ENCODE results near the gene AIG1. TPM values are rescaled to one million over a fixed set of nuclear protein-coding genes. Genes with fewer than 3 reads are reported as not detected.

The AIG1 gene
- total RNA-seq, 1 experiment from 2014 or later = 51.1 TPM

DNA sequence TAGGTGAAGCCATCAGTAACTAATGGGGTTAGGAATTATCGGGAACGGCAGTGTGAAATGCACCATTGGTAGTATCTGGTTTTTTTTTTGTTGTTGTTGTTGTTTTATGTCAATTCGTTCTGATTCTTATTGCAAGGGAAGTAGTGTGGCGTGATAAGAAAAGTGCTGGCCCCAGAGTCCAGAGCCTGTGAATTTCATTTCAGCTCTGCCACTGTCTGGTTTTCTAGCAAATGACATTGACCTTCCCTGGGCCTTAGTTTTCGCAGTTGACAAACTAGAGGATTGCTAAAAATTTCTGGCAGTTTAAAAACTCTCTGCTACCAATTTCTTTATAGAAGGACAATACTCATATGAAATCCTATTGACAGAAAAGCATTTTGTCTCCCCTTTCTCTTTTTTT, 161.6 kb downstream of the AIG1 start:
- H3K9ac ChIP-seq (ENCODE audit: low read length) = no peak overlapping the region

More for the DNA sequence above, 161.6 kb downstream of the AIG1 start:
- no peak overlapping the region for H2AFZ ChIP-seq (ENCODE audit: low read depth, low read length, poor library complexity, severe bottlenecking)
- H3K27ac ChIP-seq (ENCODE audit: low read depth, low read length) = no peak overlapping the region
- no TSS peak for BruUV-seq (replicated peaks)
- CTCF ChIA-PET = no interaction called here
- POLR2A ChIA-PET = no interaction called here
- H3K9me2 ChIP-seq (ENCODE audit: insufficient read depth) = no peaks in the 10 kb centered on the region
- intact Hi-C loops (cut with micrococcal nuclease) = no loop called here
- H3K27me3 ChIP-seq (ENCODE audit: insufficient read depth, low read length) = no peaks in the 10 kb centered on the region
- no peaks in the 10 kb centered on the region for H4K20me1 ChIP-seq (ENCODE audit: insufficient read depth)
- H3K9me3 ChIP-seq (ENCODE audit: control insufficient read depth in 1 of 2, insufficient read depth in 1 of 2, low read depth in 1 of 2, low read length in 2 of 2) = no peaks in the 10 kb centered on the region
- RAD21 ChIA-PET (ENCODE audit: low non-redundant PET in 1 of 2, low total read pairs in 2 of 2, uncharacterized antibody in 2 of 2, unreplicated experiment in 2 of 2) = no interaction called here
- H3K4me3 ChIP-seq (replicated peaks in 1 of 2; ENCODE audit: low read depth in 1 of 2, low read length in 2 of 2) = no peak overlapping the region
- H3K4me2 ChIP-seq (ENCODE audit: low read length) = no peak overlapping the region
- TF ChIP-seq, protein P1, sequence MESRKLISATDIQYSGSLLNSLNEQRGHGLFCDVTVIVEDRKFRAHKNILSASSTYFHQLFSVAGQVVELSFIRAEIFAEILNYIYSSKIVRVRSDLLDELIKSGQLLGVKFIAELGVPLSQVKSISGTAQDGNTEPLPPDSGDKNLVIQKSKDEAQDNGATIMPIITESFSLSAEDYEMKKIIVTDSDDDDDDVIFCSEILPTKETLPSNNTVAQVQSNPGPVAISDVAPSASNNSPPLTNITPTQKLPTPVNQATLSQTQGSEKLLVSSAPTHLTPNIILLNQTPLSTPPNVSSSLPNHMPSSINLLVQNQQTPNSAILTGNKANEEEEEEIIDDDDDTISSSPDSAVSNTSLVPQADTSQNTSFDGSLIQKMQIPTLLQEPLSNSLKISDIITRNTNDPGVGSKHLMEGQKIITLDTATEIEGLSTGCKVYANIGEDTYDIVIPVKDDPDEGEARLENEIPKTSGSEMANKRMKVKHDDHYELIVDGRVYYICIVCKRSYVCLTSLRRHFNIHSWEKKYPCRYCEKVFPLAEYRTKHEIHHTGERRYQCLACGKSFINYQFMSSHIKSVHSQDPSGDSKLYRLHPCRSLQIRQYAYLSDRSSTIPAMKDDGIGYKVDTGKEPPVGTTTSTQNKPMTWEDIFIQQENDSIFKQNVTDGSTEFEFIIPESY (IDR thresholded peaks at IDR 0.05; ENCODE audit: extremely low read depth, insufficient replicate concordance, low read length) = no peak
- TF ChIP-seq CEBPB (IDR thresholded peaks at IDR 0.05; ENCODE audit: low read depth) = no peak
- no peak for TF ChIP-seq EGR1 (IDR thresholded peaks at IDR 0.05; ENCODE audit: low read depth)
- no peak for TF ChIP-seq FOSL1 (IDR thresholded peaks at IDR 0.05; ENCODE audit: low read depth)
- no peak for TF ChIP-seq ZNF274 (IDR thresholded peaks at IDR 0.05; ENCODE audit: low read depth, low read length)
- TF ChIP-seq ZFX (IDR thresholded peaks at IDR 0.05) = no peak
- TF ChIP-seq, protein P2, sequence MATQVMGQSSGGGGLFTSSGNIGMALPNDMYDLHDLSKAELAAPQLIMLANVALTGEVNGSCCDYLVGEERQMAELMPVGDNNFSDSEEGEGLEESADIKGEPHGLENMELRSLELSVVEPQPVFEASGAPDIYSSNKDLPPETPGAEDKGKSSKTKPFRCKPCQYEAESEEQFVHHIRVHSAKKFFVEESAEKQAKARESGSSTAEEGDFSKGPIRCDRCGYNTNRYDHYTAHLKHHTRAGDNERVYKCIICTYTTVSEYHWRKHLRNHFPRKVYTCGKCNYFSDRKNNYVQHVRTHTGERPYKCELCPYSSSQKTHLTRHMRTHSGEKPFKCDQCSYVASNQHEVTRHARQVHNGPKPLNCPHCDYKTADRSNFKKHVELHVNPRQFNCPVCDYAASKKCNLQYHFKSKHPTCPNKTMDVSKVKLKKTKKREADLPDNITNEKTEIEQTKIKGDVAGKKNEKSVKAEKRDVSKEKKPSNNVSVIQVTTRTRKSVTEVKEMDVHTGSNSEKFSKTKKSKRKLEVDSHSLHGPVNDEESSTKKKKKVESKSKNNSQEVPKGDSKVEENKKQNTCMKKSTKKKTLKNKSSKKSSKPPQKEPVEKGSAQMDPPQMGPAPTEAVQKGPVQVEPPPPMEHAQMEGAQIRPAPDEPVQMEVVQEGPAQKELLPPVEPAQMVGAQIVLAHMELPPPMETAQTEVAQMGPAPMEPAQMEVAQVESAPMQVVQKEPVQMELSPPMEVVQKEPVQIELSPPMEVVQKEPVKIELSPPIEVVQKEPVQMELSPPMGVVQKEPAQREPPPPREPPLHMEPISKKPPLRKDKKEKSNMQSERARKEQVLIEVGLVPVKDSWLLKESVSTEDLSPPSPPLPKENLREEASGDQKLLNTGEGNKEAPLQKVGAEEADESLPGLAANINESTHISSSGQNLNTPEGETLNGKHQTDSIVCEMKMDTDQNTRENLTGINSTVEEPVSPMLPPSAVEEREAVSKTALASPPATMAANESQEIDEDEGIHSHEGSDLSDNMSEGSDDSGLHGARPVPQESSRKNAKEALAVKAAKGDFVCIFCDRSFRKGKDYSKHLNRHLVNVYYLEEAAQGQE (IDR thresholded peaks at IDR 0.05; ENCODE audit: low read depth) = no peak
- no peak for TF ChIP-seq SP1 (IDR thresholded peaks at IDR 0.05; ENCODE audit: low read depth)
- no peak for TF ChIP-seq ELF1 (IDR thresholded peaks at IDR 0.05; ENCODE audit: borderline replicate concordance, low read depth)
- H3K36me3 ChIP-seq (ENCODE audit: control insufficient read depth in 1 of 2, insufficient read depth in 2 of 2, low read length in 2 of 2) = no peaks in the 10 kb centered on the region
- H3K79me2 ChIP-seq (ENCODE audit: insufficient read depth, low read length) = no peaks in the 10 kb centered on the region
- ATAC-seq (no peak), DNase-seq (ENCODE audit: low read depth, low spot score) (no peak)
- no peaks in the 10 kb centered on the region for H3K4me1 ChIP-seq (ENCODE audit: control insufficient read depth in 1 of 2, insufficient read depth in 2 of 2, low read length in 2 of 2)
